Stimulated activated naive CD4-positive, alpha-beta T cell (primary cell): Measurements from ENCODE around the gene KMT5C.

ENCODE experiments used
- DNase-seq, 6 experiments: peaks; one replicate each; lab custom pipeline; 2025; lab: John Stamatoyannopoulos, UW

KMT5C gene

GRCh38 chr19:55386493-55386971 is 46.9 kb downstream of the KMT5C start:
- DNase-seq: no peak

- no peak for DNase-seq
Observed at GRCh38 chr19:55387736-55388497, 48.2 kb downstream of the KMT5C start.

GRCh38 chr19:55389386-55390317 is 50.0 kb downstream of the KMT5C start:
- DNase-seq: no peak

- no peak for DNase-seq
Observed at GRCh38 chr19:55390461-55390880, 50.8 kb downstream of the KMT5C start.

GRCh38 chr19:55391191-55391670 is 51.6 kb downstream of the KMT5C start:
- DNase-seq: no peak

GRCh38 chr19:55391702-55392615 is 52.3 kb downstream of the KMT5C start:
- no peak for DNase-seq

- DNase-seq: no peak
Observed at GRCh38 chr19:55392820-55393761, 53.4 kb downstream of the KMT5C start.
